OCI-LY1 (cell line): ENCODE data around the gene MARS1.

Experiments used
- CTCF ChIP-seq: fragments of 200-600 bp; sonication (generic), shearing (Covaris generic); IDR thresholded peaks from 2 replicates; pipeline ENCODE4 v1.5.1; 2017; ENCODE audit warnings: mild to moderate bottlenecking, antibody characterized with exemption, low read length, moderate library complexity, mixed read lengths
- EZH2 ChIP-seq: fragments of 200-600 bp; sonication (generic), shearing (Covaris generic); IDR thresholded peaks from 2 replicates; pipeline ENCODE4 v1.8.0; 2017; ENCODE audit warnings: borderline replicate concordance, mixed run types, mild to moderate bottlenecking, antibody characterized with exemption, low read length, moderate library complexity, mixed read lengths

DNA sequence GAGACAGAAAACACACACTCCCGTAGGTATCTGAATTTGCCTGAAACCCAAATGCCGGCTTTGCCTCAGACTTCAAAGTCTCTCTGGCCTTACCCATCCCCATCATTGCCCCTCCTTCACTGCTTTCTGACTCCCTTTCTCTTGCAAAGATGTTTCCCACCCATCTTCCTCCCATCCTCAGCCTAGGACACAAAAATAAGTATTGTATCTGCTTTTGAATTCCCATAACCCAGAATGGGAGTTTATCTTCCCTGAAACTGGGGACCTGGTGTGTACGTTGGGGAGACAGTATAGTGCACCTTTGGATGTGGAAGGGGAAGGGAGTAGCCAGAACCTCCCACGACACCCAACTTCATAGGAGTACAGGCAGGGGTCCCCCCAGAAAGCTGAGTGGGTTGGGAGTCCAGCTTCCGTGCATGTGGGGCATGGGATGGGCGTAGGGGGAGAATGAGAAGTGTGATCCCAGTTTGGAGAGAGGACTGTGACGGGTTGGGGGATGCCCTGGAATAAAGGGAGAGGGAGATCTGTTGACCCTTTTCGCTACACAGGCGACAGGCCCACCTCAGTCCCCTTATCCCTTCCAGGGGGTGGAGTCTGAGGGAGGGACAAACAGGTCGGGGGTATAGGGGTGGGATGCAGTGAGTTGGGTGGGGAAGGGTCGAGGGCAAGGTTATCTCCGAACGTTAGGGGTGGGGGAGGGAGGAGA, 61.5 kb downstream of the MARS1 start:
- TF ChIP-seq CTCF = no peak
- no peak for TF ChIP-seq EZH2
